Measurements from ENCODE around the gene INHBA. TPM values are rescaled to one million over a fixed set of nuclear protein-coding genes. Genes with fewer than 3 reads are reported as not detected.

Gene INHBA
- total RNA-seq, 2 donors from 2014 or later: 0.52 TPM; not detected in 1

DNA sequence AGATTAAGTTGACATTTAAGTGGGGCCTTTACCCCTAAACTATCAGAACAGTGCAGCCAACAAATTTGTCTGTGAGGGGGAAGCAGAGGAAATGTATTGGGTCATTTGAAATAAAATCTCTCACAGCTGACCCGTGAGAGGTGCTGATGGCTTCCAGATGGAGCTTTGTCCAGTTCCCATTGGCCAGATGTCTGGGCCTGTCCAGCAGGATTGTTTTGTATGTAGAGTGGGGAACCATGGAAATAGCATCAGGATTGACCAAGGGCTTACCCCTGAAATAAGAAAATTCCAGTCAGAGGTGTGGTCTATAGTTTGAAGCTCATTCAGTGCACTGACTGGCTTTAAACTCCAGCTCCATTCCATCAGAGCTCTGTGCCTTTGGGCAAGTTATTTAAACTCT is 50.6 kb downstream of the INHBA start:
- intact Hi-C loops (cut with DNase I): no loop called here
- Histone ChIP-seq H3K36me3 (replicated peaks in 1 of 2; ENCODE audit: insufficient read depth in 1 of 2, low read depth in 2 of 2) (no peaks in the 10 kb centered on the region), H3K4me3 (no peak overlapping the region), H3K4me1 (no peaks in the 10 kb centered on the region), H3K27ac (no peak overlapping the region), H3K9me3 (no peaks in the 10 kb centered on the region), H3K27me3 (no peaks in the 10 kb centered on the region)
- DNase-seq: no peak
- TF ChIP-seq, protein P1, sequence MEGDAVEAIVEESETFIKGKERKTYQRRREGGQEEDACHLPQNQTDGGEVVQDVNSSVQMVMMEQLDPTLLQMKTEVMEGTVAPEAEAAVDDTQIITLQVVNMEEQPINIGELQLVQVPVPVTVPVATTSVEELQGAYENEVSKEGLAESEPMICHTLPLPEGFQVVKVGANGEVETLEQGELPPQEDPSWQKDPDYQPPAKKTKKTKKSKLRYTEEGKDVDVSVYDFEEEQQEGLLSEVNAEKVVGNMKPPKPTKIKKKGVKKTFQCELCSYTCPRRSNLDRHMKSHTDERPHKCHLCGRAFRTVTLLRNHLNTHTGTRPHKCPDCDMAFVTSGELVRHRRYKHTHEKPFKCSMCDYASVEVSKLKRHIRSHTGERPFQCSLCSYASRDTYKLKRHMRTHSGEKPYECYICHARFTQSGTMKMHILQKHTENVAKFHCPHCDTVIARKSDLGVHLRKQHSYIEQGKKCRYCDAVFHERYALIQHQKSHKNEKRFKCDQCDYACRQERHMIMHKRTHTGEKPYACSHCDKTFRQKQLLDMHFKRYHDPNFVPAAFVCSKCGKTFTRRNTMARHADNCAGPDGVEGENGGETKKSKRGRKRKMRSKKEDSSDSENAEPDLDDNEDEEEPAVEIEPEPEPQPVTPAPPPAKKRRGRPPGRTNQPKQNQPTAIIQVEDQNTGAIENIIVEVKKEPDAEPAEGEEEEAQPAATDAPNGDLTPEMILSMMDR (IDR thresholded peaks at IDR 0.05): no peak
- no peak for TF ChIP-seq POLR2A (IDR thresholded peaks at IDR 0.05)
- 39 to 53% methylated on average over 1 of the region's 1 CpG for WGBS, 2 donors
- ATAC-seq: no peak

DNA sequence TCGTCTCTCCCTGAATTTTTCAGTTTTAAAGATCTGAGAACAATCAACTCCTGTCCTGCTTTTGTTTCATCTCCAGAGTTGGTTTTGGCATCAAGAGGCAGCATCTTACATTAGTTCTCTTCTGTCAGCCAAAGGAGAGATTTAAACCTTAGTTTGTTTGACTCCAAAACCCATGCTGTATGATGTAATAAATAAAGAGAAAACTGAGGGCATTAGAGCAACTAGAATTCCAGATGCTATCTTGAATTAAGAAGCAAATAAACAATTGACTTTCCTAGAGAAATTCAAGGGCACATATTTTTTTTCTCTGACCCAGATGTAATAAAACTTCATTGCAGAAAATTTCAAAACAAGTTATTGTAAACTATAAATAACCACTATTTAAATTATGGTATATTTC is 54.4 kb downstream of the INHBA start:
- TF ChIP-seq, protein P1 (IDR thresholded peaks at IDR 0.05): no peak
- TF ChIP-seq POLR2A (IDR thresholded peaks at IDR 0.05): no peak
- no peak for DNase-seq
- no peak overlapping the region for H3K27ac ChIP-seq
- intact Hi-C loops (cut with DNase I): no loop called here
- no peak for ATAC-seq
- H3K9me3 ChIP-seq: no peaks in the 10 kb centered on the region
- H3K27me3 ChIP-seq: no peaks in the 10 kb centered on the region
- 32 to 34% methylated on average over 1 of the region's 1 CpG for whole genome bisulfite sequencing, 2 donors
- H3K4me1 ChIP-seq: no peaks in the 10 kb centered on the region
- no peak overlapping the region for H3K4me3 ChIP-seq
- H3K36me3 ChIP-seq (replicated peaks in 1 of 2; ENCODE audit: insufficient read depth in 1 of 2, low read depth in 2 of 2): no peaks in the 10 kb centered on the region

DNA sequence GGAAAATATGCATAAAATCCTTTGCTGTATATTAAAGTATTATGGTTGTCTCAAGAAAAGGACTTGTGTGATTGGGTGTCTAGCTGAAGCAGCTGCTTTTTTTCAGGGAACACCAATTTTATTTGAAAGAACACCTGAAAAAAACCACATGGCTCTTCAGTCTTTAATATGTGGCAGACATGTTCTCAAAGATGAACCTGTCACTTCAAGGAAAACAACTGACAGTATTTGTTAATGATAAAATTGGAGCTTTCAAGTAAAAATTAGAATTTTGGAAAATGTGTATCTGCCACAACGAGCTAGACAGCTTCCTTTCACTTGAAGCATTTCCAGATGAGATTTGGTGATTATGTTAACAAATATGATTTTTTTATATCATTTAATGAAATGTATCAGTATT is 59.3 kb downstream of the INHBA start:
- TF ChIP-seq, protein P1 (IDR thresholded peaks at IDR 0.05): no peak
- TF ChIP-seq POLR2A (IDR thresholded peaks at IDR 0.05): no peak
- H3K4me1 ChIP-seq: no peaks in the 10 kb centered on the region
- WGBS, 2 donors: 33 to 41% methylated on average over 1 of the region's 1 CpG
- H3K36me3 ChIP-seq (replicated peaks in 1 of 2; ENCODE audit: insufficient read depth in 1 of 2, low read depth in 2 of 2): no peaks in the 10 kb centered on the region
- H3K9me3 ChIP-seq: no peaks in the 10 kb centered on the region
- no peak for DNase-seq
- H3K27ac ChIP-seq: no peak overlapping the region
- ATAC-seq: no peak
- H3K27me3 ChIP-seq: no peaks in the 10 kb centered on the region
- intact Hi-C loops (cut with DNase I): no loop called here
- H3K4me3 ChIP-seq: no peak overlapping the region

DNA sequence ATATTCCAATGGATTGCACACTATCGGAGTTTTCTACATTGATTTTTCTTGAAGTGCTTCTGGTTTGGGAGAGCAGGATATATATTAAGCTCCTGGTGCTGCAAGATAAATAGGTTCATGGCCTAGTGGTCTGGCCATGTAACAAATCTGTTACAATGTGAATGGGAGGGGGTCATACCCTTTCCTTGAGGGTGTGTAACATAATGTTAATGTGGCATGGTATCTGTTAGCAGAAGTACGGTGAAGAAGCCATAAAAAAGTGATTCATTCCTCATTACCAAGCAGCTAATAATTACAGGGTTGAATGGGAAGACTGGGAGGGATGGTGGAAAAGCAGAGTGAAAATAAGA is 61.2 kb downstream of the INHBA start:
- H3K4me1 ChIP-seq: no peaks in the 10 kb centered on the region
- H3K27me3 ChIP-seq: no peaks in the 10 kb centered on the region
- no peak for ATAC-seq
- intact Hi-C loops (cut with DNase I): no loop called here
- WGBS, 2 donors: 71 to 74% methylated on average over 2 of the region's 2 CpGs
- H3K27ac ChIP-seq: no peak overlapping the region
- H3K9me3 ChIP-seq: no peaks in the 10 kb centered on the region
- H3K36me3 ChIP-seq (replicated peaks in 1 of 2; ENCODE audit: insufficient read depth in 1 of 2, low read depth in 2 of 2): no peaks in the 10 kb centered on the region
- DNase-seq: no peak
- H3K4me3 ChIP-seq: no peak overlapping the region
- TF ChIP-seq, protein P1 (IDR thresholded peaks at IDR 0.05): no peak
- no peak for TF ChIP-seq POLR2A (IDR thresholded peaks at IDR 0.05)

DNA sequence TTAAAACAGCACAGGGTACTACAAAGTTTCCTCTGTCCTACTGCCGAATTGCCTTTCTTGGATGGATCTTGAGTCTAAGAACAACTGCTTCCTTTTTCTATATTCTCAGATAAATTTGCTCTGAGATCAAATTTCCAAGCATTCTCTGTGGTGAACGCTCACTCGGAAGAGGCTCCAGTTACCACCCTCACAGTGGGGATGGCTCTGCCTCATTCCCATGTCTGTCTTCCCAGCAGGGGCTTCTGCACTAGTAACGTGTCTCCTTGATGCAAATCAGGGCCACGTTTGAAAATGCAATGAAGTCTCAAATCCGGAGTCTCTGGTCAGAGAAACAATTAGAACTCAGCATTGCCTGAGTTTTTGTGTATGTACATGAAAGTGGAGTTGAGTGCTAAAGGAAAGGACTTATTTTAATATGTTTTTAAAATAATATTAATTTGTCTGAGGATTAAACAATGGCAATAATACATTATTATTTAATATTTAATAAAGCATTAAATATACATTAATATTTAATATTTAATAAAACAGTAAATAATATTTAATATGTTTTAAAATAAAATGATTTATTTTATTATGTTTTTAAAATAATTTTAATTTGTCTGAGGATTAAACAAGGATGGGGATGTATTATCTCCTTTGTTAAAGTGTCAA is 61.8 kb downstream of the INHBA start:
- TF ChIP-seq POLR2A (IDR thresholded peaks at IDR 0.05): no peak
- TF ChIP-seq, protein P1 (IDR thresholded peaks at IDR 0.05): no peak
- no peaks in the 10 kb centered on the region for H3K4me1 ChIP-seq
- no peak overlapping the region for H3K27ac ChIP-seq
- no peaks in the 10 kb centered on the region for H3K27me3 ChIP-seq
- 52 to 60% methylated on average over 6 of the region's 6 CpGs for WGBS, 2 donors
- H3K36me3 ChIP-seq (replicated peaks in 1 of 2; ENCODE audit: insufficient read depth in 1 of 2, low read depth in 2 of 2): no peaks in the 10 kb centered on the region
- no peaks in the 10 kb centered on the region for H3K9me3 ChIP-seq
- H3K4me3 ChIP-seq: no peak overlapping the region
- ATAC-seq (no peak), DNase-seq (no peak)
- intact Hi-C loops (cut with DNase I): no loop called here
